Activated naive CD4-positive, alpha-beta T cell treated with anti-CD3 and anti-CD28 coated beads, Interleukin-2, amount 50 U/mL, for 24 hours (primary cell): ENCODE results near the gene ZGLP1.

Source experiments
- H3K27ac Mint-ChIP-seq: one replicate; pipeline ENCODE4 v1.8.0; 2021; ENCODE audit warnings: mild to moderate bottlenecking, mixed read lengths
- H3K27me3 Mint-ChIP-seq: one replicate; pipeline ENCODE4 v1.8.0; 2021; ENCODE audit warnings: mixed read lengths
- H3K36me3 Mint-ChIP-seq: one replicate; pipeline ENCODE4 v1.8.0; 2021; ENCODE audit warnings: mixed read lengths
- H3K4me1 Mint-ChIP-seq: one replicate; pipeline ENCODE4 v1.8.0; 2021; ENCODE audit warnings: mixed read lengths
- H3K4me3 Mint-ChIP-seq: one replicate; pipeline ENCODE4 v1.8.0; 2021; ENCODE audit warnings: mild to moderate bottlenecking, mixed read lengths
- H3K9me3 Mint-ChIP-seq: one replicate; pipeline ENCODE4 v1.8.0; 2021; ENCODE audit warnings: mixed read lengths

The ZGLP1 gene

GRCh38 chr19:10316229-10317044 lies 6.8 kb upstream of the ZGLP1 start:
- Mint-ChIP-seq H3K4me1 (peaks cover 21% of the 10 kb centered on the region), H3K4me3 (peak overlapping the region; percentile 89)

GRCh38 chr19:10315335-10316214 lies 6.0 kb upstream of the ZGLP1 start, which contains the start of gene FDX2:
Gene FDX2 (minus strand): TSS chr19:10316015. CDS start chr19:10315996, 19 bp downstream.
- Mint-ChIP-seq H3K27me3 (no peaks in the 10 kb centered on the region), H3K9me3 (no peaks in the 10 kb centered on the region), H3K4me1 (peaks cover 21% of the 10 kb centered on the region), H3K36me3 (peaks cover 12% of the 10 kb centered on the region), H3K27ac (peak within 1 kb of the TSS; percentile 91), H3K4me3 (peak within 1 kb of the TSS; percentile 89)

More at GRCh38 chr19:10316229-10317044, 6.8 kb upstream of the ZGLP1 start:
- no peaks in the 10 kb centered on the region for H3K9me3 Mint-ChIP-seq
- peaks cover 12% of the 10 kb centered on the region for H3K36me3 Mint-ChIP-seq
- peak overlapping the region; percentile 74 for H3K27ac Mint-ChIP-seq
- H3K27me3 Mint-ChIP-seq, result no peaks in the 10 kb centered on the region

GRCh38 chr19:10306327-10306726 lies 3.3 kb downstream of the ZGLP1 start:
- Mint-ChIP-seq H3K36me3 (no peaks in the 10 kb centered on the region), H3K4me3 (no peak overlapping the region), H3K27ac (no peak overlapping the region), H3K9me3 (no peaks in the 10 kb centered on the region), H3K4me1 (peaks cover 7% of the 10 kb centered on the region), H3K27me3 (no peaks in the 10 kb centered on the region)

- Mint-ChIP-seq H3K36me3 (no peaks in the 10 kb centered on the region), H3K4me3 (no peak overlapping the region), H3K9me3 (no peaks in the 10 kb centered on the region), H3K27me3 (no peaks in the 10 kb centered on the region), H3K27ac (no peak overlapping the region), H3K4me1 (peaks cover 7% of the 10 kb centered on the region)
Measured at GRCh38 chr19:10305139-10305806, 4.3 kb downstream of the ZGLP1 start.

- H3K9me3 Mint-ChIP-seq, result no peaks in the 10 kb centered on the region
- no peak overlapping the region for H3K27ac Mint-ChIP-seq
- no peak overlapping the region for H3K4me3 Mint-ChIP-seq
- H3K36me3 Mint-ChIP-seq, result no peaks in the 10 kb centered on the region
- peaks cover 13% of the 10 kb centered on the region for H3K4me1 Mint-ChIP-seq
- peaks cover 4% of the 10 kb centered on the region for H3K27me3 Mint-ChIP-seq
Measured at GRCh38 chr19:10299545-10300458, 9.8 kb downstream of the ZGLP1 start.

- Mint-ChIP-seq H3K36me3 (no peaks in the 10 kb centered on the region), H3K4me1 (peaks cover 25% of the 10 kb centered on the region), H3K27me3 (peaks cover 22% of the 10 kb centered on the region), H3K4me3 (peak overlapping the region; percentile 83), H3K27ac (peak overlapping the region; percentile 70), H3K9me3 (no peaks in the 10 kb centered on the region)
Measured at GRCh38 chr19:10295847-10296591, 13.6 kb downstream of the ZGLP1 start.

- Mint-ChIP-seq H3K4me3 (peak overlapping the region; percentile 83), H3K27ac (peak overlapping the region; percentile 70), H3K9me3 (no peaks in the 10 kb centered on the region), H3K4me1 (peaks cover 30% of the 10 kb centered on the region), H3K36me3 (no peaks in the 10 kb centered on the region), H3K27me3 (peaks cover 26% of the 10 kb centered on the region)
Measured at GRCh38 chr19:10295305-10295846, 14.2 kb downstream of the ZGLP1 start.

- Mint-ChIP-seq H3K27ac (no peak overlapping the region), H3K9me3 (no peaks in the 10 kb centered on the region), H3K36me3 (no peaks in the 10 kb centered on the region), H3K4me1 (peaks cover 37% of the 10 kb centered on the region), H3K4me3 (peak overlapping the region; percentile 83), H3K27me3 (peaks cover 28% of the 10 kb centered on the region)
Measured at GRCh38 chr19:10294368-10294697, 15.3 kb downstream of the ZGLP1 start.

- Mint-ChIP-seq H3K9me3 (no peaks in the 10 kb centered on the region), H3K27ac (no peak overlapping the region), H3K27me3 (peaks cover 28% of the 10 kb centered on the region), H3K4me1 (peaks cover 42% of the 10 kb centered on the region), H3K4me3 (no peak overlapping the region), H3K36me3 (no peaks in the 10 kb centered on the region)
Measured at GRCh38 chr19:10293637-10294367, 15.8 kb downstream of the ZGLP1 start.

- H3K27ac Mint-ChIP-seq, result peak overlapping the region; percentile 8
- peaks cover 47% of the 10 kb centered on the region for H3K4me1 Mint-ChIP-seq
- H3K27me3 Mint-ChIP-seq, result peaks cover 32% of the 10 kb centered on the region
Measured at GRCh38 chr19:10292789-10293636, 16.6 kb downstream of the ZGLP1 start.

GRCh38 chr19:10292206-10292788 lies 17.3 kb downstream of the ZGLP1 start:
- Mint-ChIP-seq H3K9me3 (no peaks in the 10 kb centered on the region), H3K27ac (peak overlapping the region; percentile 65), H3K4me3 (peak overlapping the region; percentile 84), H3K4me1 (peaks cover 54% of the 10 kb centered on the region), H3K36me3 (no peaks in the 10 kb centered on the region), H3K27me3 (peaks cover 34% of the 10 kb centered on the region)

More at GRCh38 chr19:10292789-10293636, 16.6 kb downstream of the ZGLP1 start:
- Mint-ChIP-seq H3K9me3 (no peaks in the 10 kb centered on the region), H3K36me3 (no peaks in the 10 kb centered on the region), H3K4me3 (peak overlapping the region; percentile 38)

- H3K36me3 Mint-ChIP-seq, result no peaks in the 10 kb centered on the region
- peaks cover 60% of the 10 kb centered on the region for H3K4me1 Mint-ChIP-seq
- peak overlapping the region; percentile 84 for H3K4me3 Mint-ChIP-seq
- H3K27me3 Mint-ChIP-seq, result peaks cover 34% of the 10 kb centered on the region
- peak overlapping the region; percentile 65 for H3K27ac Mint-ChIP-seq
- H3K9me3 Mint-ChIP-seq, result no peaks in the 10 kb centered on the region
Measured at GRCh38 chr19:10291554-10292205, 17.9 kb downstream of the ZGLP1 start.
